Upper lobe of left lung (tissue), 4 donors: ENCODE measurements around the gene SLC35G2.

Experiments used
- EP300 ChIP-seq, 4 donors: sonication (generic); formaldehyde crosslinking; IDR thresholded peaks; one replicate each; pipeline ENCODE4 v1.5.1; 2017; ENCODE audit warnings: antibody characterized with exemption in 4 of 4, control low read depth in 2 of 4
- POLR2A ChIP-seq, 4 donors: fragments of 450-650 bp; IDR thresholded peaks; one replicate each; pipeline ENCODE4 v1.5.1; 2016 to 2017; ENCODE audit warnings: antibody characterized with exemption in 4 of 4, mild to moderate bottlenecking in 2 of 4
- POLR2AphosphoS5 ChIP-seq, 2 donors: sonication (generic); formaldehyde crosslinking; IDR thresholded peaks; one replicate each; pipeline ENCODE4 v1.5.1; 2017; ENCODE audit warnings: antibody characterized with exemption in 2 of 2
- TF ChIP-seq, protein P1 (sequence below), 6 experiments: fragments of 450-650 bp in 4 of 6; fragments of 200-600 bp in 2 of 6; sonication (generic) in 2 of 6; IDR thresholded peaks; one replicate each; pipeline ENCODE4 v1.5.1; 2016 to 2019; ENCODE audit warnings: antibody characterized with exemption in 6 of 6

- TF ChIP-seq, protein P1, sequence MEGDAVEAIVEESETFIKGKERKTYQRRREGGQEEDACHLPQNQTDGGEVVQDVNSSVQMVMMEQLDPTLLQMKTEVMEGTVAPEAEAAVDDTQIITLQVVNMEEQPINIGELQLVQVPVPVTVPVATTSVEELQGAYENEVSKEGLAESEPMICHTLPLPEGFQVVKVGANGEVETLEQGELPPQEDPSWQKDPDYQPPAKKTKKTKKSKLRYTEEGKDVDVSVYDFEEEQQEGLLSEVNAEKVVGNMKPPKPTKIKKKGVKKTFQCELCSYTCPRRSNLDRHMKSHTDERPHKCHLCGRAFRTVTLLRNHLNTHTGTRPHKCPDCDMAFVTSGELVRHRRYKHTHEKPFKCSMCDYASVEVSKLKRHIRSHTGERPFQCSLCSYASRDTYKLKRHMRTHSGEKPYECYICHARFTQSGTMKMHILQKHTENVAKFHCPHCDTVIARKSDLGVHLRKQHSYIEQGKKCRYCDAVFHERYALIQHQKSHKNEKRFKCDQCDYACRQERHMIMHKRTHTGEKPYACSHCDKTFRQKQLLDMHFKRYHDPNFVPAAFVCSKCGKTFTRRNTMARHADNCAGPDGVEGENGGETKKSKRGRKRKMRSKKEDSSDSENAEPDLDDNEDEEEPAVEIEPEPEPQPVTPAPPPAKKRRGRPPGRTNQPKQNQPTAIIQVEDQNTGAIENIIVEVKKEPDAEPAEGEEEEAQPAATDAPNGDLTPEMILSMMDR (IDR thresholded peaks at IDR 0.05) = no peak
- TF ChIP-seq POLR2A (IDR thresholded peaks at IDR 0.05) (no peak), EP300 (IDR thresholded peaks at IDR 0.05) (no peak), POLR2AphosphoS5 (IDR thresholded peaks at IDR 0.05) (no peak)
These were observed 73.3 kb downstream of the SLC35G2 start for GRCh38 chr3:136891934-136892855.
